HCT116 (cell line): ENCODE results near the gene OR2H2. TPM values are rescaled to one million over a fixed set of nuclear protein-coding genes. Genes with fewer than 3 reads are reported as not detected.

Experiments
- ATAC-seq: fragments of 200-7000 bp; cut with Tn5 transposase; 2 replicates; pipeline ENCODE4 v1.9.1; 2020; ENCODE audit warnings: mild to moderate bottlenecking, moderate library complexity
- BruUV-seq: library from RNA; stranded (reverse); fragments of 400-500 nt; replicated peaks from 2 replicates; lab custom pipeline; 2021; lab: Mats Ljungman, UMichigan
- CTCF ChIA-PET: fragments of 300-600 bp; sonication (Branson Sonifier 250); formaldehyde crosslinking; loops from one replicate; lab custom pipeline; 2021; ENCODE audit warnings: antibody characterized with exemption; lab: Charles Lee
- POLR2A ChIA-PET: fragments of 300-600, 350-600 bp; sonication (Branson Sonifier 250); formaldehyde crosslinking; loops from one replicate; lab custom pipeline; 2021; ENCODE audit warnings: antibody characterized with exemption; lab: Charles Lee
- RAD21 ChIA-PET, 2 experiments: fragments of 300-600 bp; sonication (Branson Sonifier 250); formaldehyde crosslinking; loops; one replicate each; lab custom pipeline; 2023; ENCODE audit warnings: low total read pairs in 2 of 2; ENCODE audit not compliant: uncharacterized antibody in 2 of 2, unreplicated experiment in 2 of 2, low non-redundant PET in 1 of 2; lab: Charles Lee
- DNase-seq: peaks from one replicate; pipeline ENCODE4 v3.0.0-alpha.2; 2010; ENCODE audit warnings: low read depth, low spot score
- H2AFZ ChIP-seq: fragments of 200-600 bp; shearing (Covaris generic), sonication (generic); 2 replicates; pipeline ENCODE4 v1.6.1; 2017; ENCODE audit warnings: low read depth, mixed run types, mixed read lengths, antibody characterized with exemption, low read length; ENCODE audit not compliant: poor library complexity, severe bottlenecking
- H3K27ac ChIP-seq: 2 replicates; pipeline ENCODE4 v1.5.1; 2012; ENCODE audit warnings: low read depth, low read length
- H3K27me3 ChIP-seq: fragments of 200-600 bp; sonication (generic); 2 replicates; pipeline ENCODE4 v1.6.1; 2016; ENCODE audit warnings: mixed run types, low read length, mixed read lengths; ENCODE audit not compliant: insufficient read depth
- H3K36me3 ChIP-seq, 2 experiments: fragments of 200-500 bp in 1 of 2; fragments of 200-600 bp in 1 of 2; sonication (Bioruptor generic) in 1 of 2; sonication (generic) in 1 of 2; 2 replicates each; pipeline versions ENCODE4 v1.5.1 to v1.6.1; 2014 to 2016; ENCODE audit warnings: low read length in 2 of 2, inconsistent platforms in 1 of 2, mixed read lengths in 1 of 2, mixed run types in 1 of 2; ENCODE audit not compliant: insufficient read depth in 2 of 2, control insufficient read depth in 1 of 2
- H3K4me1 ChIP-seq, 2 experiments: fragments of 200-600 bp in 1 of 2; sonication (generic) in 1 of 2; 2 replicates each; pipeline versions ENCODE4 v1.5.1 to v1.6.1; 2012 to 2017; ENCODE audit warnings: low read length in 2 of 2, inconsistent platforms in 1 of 2, mild to moderate bottlenecking in 1 of 2, mixed read lengths in 1 of 2, mixed run types in 1 of 2, moderate library complexity in 1 of 2; ENCODE audit not compliant: insufficient read depth in 2 of 2, control insufficient read depth in 1 of 2
- H3K4me2 ChIP-seq: fragments of 200-600 bp; sonication (generic); 2 replicates; pipeline ENCODE4 v1.6.1; 2017; ENCODE audit warnings: mixed run types, low read length, mixed read lengths
- H3K4me3 ChIP-seq, 2 experiments: fragments of 200-600 bp in 1 of 2; sonication (generic) in 1 of 2; replicated peaks in 1 of 2; 2 replicates each; pipeline ENCODE4 v1.5.1; 2011 to 2016; ENCODE audit warnings: low read length in 2 of 2, control low read depth in 1 of 2, low read depth in 1 of 2, mild to moderate bottlenecking in 1 of 2, mixed read lengths in 1 of 2, mixed run types in 1 of 2
- H3K79me2 ChIP-seq: fragments of 200-600 bp; sonication (generic); 2 replicates; pipeline ENCODE4 v1.6.1; 2017; ENCODE audit warnings: mild to moderate bottlenecking, mixed run types, low read length, moderate library complexity, mixed read lengths; ENCODE audit not compliant: insufficient read depth
- H3K9ac ChIP-seq: fragments of 200-600 bp; sonication (generic); 2 replicates; pipeline ENCODE4 v1.6.1; 2016; ENCODE audit warnings: low read length, mixed read lengths
- H3K9me2 ChIP-seq: fragments of 200-600 bp; sonication (generic), shearing (Covaris generic); 2 replicates; pipeline ENCODE4 v1.6.1; 2017; ENCODE audit warnings: mixed run types, mild to moderate bottlenecking, moderate library complexity; ENCODE audit not compliant: insufficient read depth
- H3K9me3 ChIP-seq, 2 experiments: fragments of 200-500 bp in 1 of 2; fragments of 200-600 bp in 1 of 2; sonication (Bioruptor generic) in 1 of 2; sonication (generic) in 1 of 2; 2 replicates each; pipeline ENCODE4 v1.6.1; 2014 to 2017; ENCODE audit warnings: low read length in 2 of 2, mixed read lengths in 2 of 2, inconsistent platforms in 1 of 2, low read depth in 1 of 2, mild to moderate bottlenecking in 1 of 2, mixed run types in 1 of 2, moderate library complexity in 1 of 2; ENCODE audit not compliant: control insufficient read depth in 1 of 2, insufficient read depth in 1 of 2
- H4K20me1 ChIP-seq: fragments of 200-600 bp; sonication (generic), shearing (Covaris generic); 2 replicates; pipeline ENCODE4 v1.6.1; 2017; ENCODE audit warnings: mixed run types, mild to moderate bottlenecking, moderate library complexity; ENCODE audit not compliant: insufficient read depth
- ATF3 ChIP-seq: IDR thresholded peaks from 2 replicates; pipeline ENCODE4 v1.6.1; 2012
- CEBPB ChIP-seq: IDR thresholded peaks from 2 replicates; pipeline ENCODE4 v1.6.1; 2012; ENCODE audit warnings: low read depth
- CTCF ChIP-seq, 3 experiments: fragments of 200-600 bp in 1 of 3; sonication (generic) in 1 of 3; IDR thresholded peaks in 2 of 3; conservative IDR thresholded peaks in 1 of 3; 2 replicates each; pipeline ENCODE4 v1.5.1; 2012 to 2017; ENCODE audit warnings: low read depth in 2 of 3, low read length in 2 of 3, antibody characterized with exemption in 1 of 3, borderline replicate concordance in 1 of 3, control low read depth in 1 of 3, mild to moderate bottlenecking in 1 of 3, mixed read lengths in 1 of 3, mixed run types in 1 of 3, moderate library complexity in 1 of 3; ENCODE audit not compliant: insufficient read depth in 1 of 3
- RAD21 ChIP-seq: IDR thresholded peaks from 2 replicates; pipeline ENCODE4 v1.6.1; 2012; ENCODE audit warnings: low read depth, mild to moderate bottlenecking
- ZBTB33 ChIP-seq: IDR thresholded peaks from 2 replicates; pipeline ENCODE4 v1.6.1; 2011; ENCODE audit warnings: mild to moderate bottlenecking, low read length, moderate library complexity; ENCODE audit not compliant: insufficient replicate concordance; ENCODE audit errors: extremely low read depth
- intact Hi-C: fragments of 100-400 bp; cut with micrococcal nuclease; formaldehyde crosslinking; loops from 2 replicates; pipeline ENCODE4 v1.10.0; 2022
- total RNA-seq: library from RNA; stranded (reverse); gene quantifications from one replicate; pipeline ENCODE4 v1.2.1, GENCODE V29; 2021; ENCODE audit not compliant: unreplicated experiment

The OR2H2 gene
- total RNA-seq, 1 experiment from 2014 or later: not detected

- H3K36me3 ChIP-seq: peaks cover 3 to 8% of the 10 kb centered on the region in 2 experiments; a peak in 1 of 4 replicates
- H3K4me2 ChIP-seq: no peak overlapping the region
- H3K9me2 ChIP-seq: no peaks in the 10 kb centered on the region
- ATAC-seq (no peak), DNase-seq (no peak)
- H3K4me1 ChIP-seq: peaks cover 7 to 20% of the 10 kb centered on the region in 2 experiments
- RAD21 ChIA-PET: no interaction called here
- no TSS peak for BruUV-seq
- CTCF ChIA-PET: interaction anchor here (1.0 kb wide), 1 partner anchor 8 kb away, joined by 3 read pairs; no protein-coding TSS in a partner anchor
- no peaks in the 10 kb centered on the region for H4K20me1 ChIP-seq
- no peaks in the 10 kb centered on the region for H3K27me3 ChIP-seq
- no peak overlapping the region for H3K4me3 ChIP-seq
- no peak overlapping the region for H3K27ac ChIP-seq
- TF ChIP-seq RAD21 (no peak), CTCF (IDR thresholded peaks at IDR 0.05 in 2 of 3, conservative IDR thresholded peaks at IDR 0.05 in 1 of 3; ENCODE audit: borderline replicate concordance in 1 of 3, insufficient read depth in 1 of 3, low read depth in 2 of 3, low read length in 2 of 3) (peak in 1 of 3 experiments; percentile 19; a peak in 1 of 6 replicates), ZBTB33 (no peak), ATF3 (no peak), CEBPB (no peak)
- no peak overlapping the region for H3K9ac ChIP-seq
- POLR2A ChIA-PET: no interaction called here
- no peaks in the 10 kb centered on the region for H3K79me2 ChIP-seq
- no peak overlapping the region for H2AFZ ChIP-seq
- intact Hi-C loops: no loop called here
- no peaks in the 10 kb centered on the region for H3K9me3 ChIP-seq
These were observed 43.7 kb downstream of the OR2H2 start for GRCh38 chr6:29628419-29629281.
